GM23248 (cell line): Measurements from ENCODE around the gene SETX. TPM values are rescaled to one million over a fixed set of nuclear protein-coding genes. Genes with fewer than 3 reads are reported as not detected.

Source experiments
- DNase-seq: peaks from one replicate; pipeline ENCODE4 v3.0.0-alpha.2; 2015
- H2AFZ ChIP-seq: fragments of 200-600 bp; sonication (generic); 2 replicates; pipeline ENCODE4 v1.6.1; 2016; ENCODE audit warnings: antibody characterized with exemption
- H3F3A ChIP-seq: fragments of 200-600 bp; sonication (generic); 2 replicates; pipeline ENCODE4 v1.6.1; 2016; ENCODE audit warnings: mild to moderate bottlenecking, antibody characterized with exemption, mixed run types; ENCODE audit not compliant: insufficient read depth
- H3K27ac ChIP-seq: fragments of 200-600 bp; sonication (generic); 2 replicates; pipeline ENCODE4 v1.5.1; 2016; ENCODE audit warnings: mild to moderate bottlenecking
- H3K27me3 ChIP-seq: fragments of 200-600 bp; sonication (generic); replicated peaks from 2 replicates; pipeline ENCODE4 v1.6.1; 2016; ENCODE audit warnings: mild to moderate bottlenecking; ENCODE audit not compliant: insufficient read depth
- H3K36me3 ChIP-seq: fragments of 200-600 bp; sonication (generic); 2 replicates; pipeline ENCODE4 v1.6.1; 2016; ENCODE audit warnings: low read depth, mild to moderate bottlenecking
- H3K4me1 ChIP-seq: fragments of 200-600 bp; sonication (generic); 2 replicates; pipeline ENCODE4 v1.6.1; 2016; ENCODE audit warnings: mild to moderate bottlenecking; ENCODE audit not compliant: insufficient read depth
- H3K4me2 ChIP-seq: fragments of 200-600 bp; sonication (generic); one replicate; pipeline ENCODE4 v1.6.1; 2016; ENCODE audit warnings: mild to moderate bottlenecking; ENCODE audit not compliant: unreplicated experiment
- H3K4me3 ChIP-seq: fragments of 200-600 bp; sonication (generic); 2 replicates; pipeline ENCODE4 v1.5.1; 2016; ENCODE audit warnings: mild to moderate bottlenecking
- H3K79me2 ChIP-seq: fragments of 200-600 bp; sonication (generic); 2 replicates; pipeline ENCODE4 v1.6.1; 2016; ENCODE audit warnings: mild to moderate bottlenecking; ENCODE audit not compliant: insufficient read depth
- H3K9ac ChIP-seq: fragments of 200-600 bp; sonication (generic); 2 replicates; pipeline ENCODE4 v1.6.1; 2016; ENCODE audit warnings: mild to moderate bottlenecking
- H3K9me2 ChIP-seq: fragments of 200-600 bp; sonication (generic); 2 replicates; pipeline ENCODE4 v1.6.1; 2016; ENCODE audit warnings: mixed run types, mild to moderate bottlenecking, moderate library complexity; ENCODE audit not compliant: insufficient read depth
- H3K9me3 ChIP-seq: fragments of 200-600 bp; sonication (generic); one replicate; pipeline ENCODE4 v1.6.1; 2017; ENCODE audit warnings: low read depth
- H4K20me1 ChIP-seq: fragments of 200-600 bp; sonication (generic); 2 replicates; pipeline ENCODE4 v1.6.0; 2016; ENCODE audit not compliant: insufficient read depth
- EZH2 ChIP-seq: fragments of 200-600 bp; sonication (generic); IDR thresholded peaks from 2 replicates; pipeline ENCODE4 v1.6.1; 2018; ENCODE audit warnings: antibody characterized with exemption, mild to moderate bottlenecking; ENCODE audit not compliant: insufficient read depth, poor library complexity, severe bottlenecking
- EZH2phosphoT487 ChIP-seq: fragments of 200-600 bp; sonication (generic); IDR thresholded peaks from 2 replicates; pipeline ENCODE4 v1.6.1; 2018; ENCODE audit warnings: antibody characterized with exemption, moderate library complexity, mild to moderate bottlenecking, low read depth; ENCODE audit not compliant: insufficient read depth
- WGBS, 2 experiments: methylation state at CpG; one replicate each; pipeline ENCODE4 v1.1.6; 2015 to 2017; ENCODE audit warnings: low lambda C conversion rate in 2 of 2, low coverage in 1 of 2; ENCODE audit errors: missing lambda C conversion rate in 2 of 2; 5-methylcytosine and 5-hydroxymethylcytosine counted together
- in situ Hi-C: fragments of 300-500 bp; cut with MboI; formaldehyde crosslinking; loops from 2 replicates; pipeline ENCODE4 v1.15.0; 2020
- polyA plus RNA-seq: library from polyadenylated mRNA; unstranded; fragments of >200 nt; fragmentation: Nextera tagmentation; extraction: Ambion mirVana; gene quantifications from 2 replicates; pipeline ENCODE4 v1.2.1, GENCODE V29; 2016
- total RNA-seq: library from RNA; depleted of rRNA; stranded (reverse); fragments of >200 nt; shearing (Covaris generic); gene quantifications from 2 replicates; pipeline ENCODE4 v1.2.3, GENCODE V29; 2014

SETX gene
- total and polyA plus RNA-seq, 2 experiments from 2014 or later = 15.6 to 47.3 TPM

DNA sequence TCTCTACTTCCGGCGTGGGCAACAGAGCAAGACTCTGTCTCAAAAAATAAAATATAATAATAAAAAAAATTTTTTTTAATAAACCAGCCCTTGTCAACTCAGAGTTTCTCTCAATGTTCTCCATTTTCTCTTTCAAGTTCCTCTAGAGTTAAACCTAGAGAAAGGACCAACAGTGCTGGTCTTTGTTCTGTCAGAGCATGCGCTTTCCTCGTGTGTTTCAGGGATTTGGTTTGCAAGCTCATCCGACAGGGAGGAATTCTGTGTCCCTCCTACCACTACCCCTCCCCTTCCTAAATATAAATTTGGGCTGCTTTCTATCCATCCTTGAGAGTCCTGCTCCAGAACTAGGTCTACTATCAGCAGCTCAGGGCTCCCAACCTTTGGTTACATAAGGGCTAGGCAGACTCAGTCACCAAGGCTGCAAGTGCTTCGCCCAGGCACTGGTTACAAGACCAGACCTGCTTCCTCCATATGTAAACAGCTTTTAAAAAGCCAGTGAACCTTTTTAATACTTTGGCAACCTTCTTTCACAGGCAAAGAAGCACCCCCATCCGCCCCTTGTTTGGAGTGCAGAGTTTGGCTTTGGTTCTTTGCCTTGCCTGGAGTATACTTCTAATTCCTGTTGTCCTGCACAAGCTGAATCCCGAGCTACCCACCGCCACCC is 13.5 kb downstream of the SETX start:
- no peak for DNase-seq
- Histone ChIP-seq H3K9me2 (no peaks in the 10 kb centered on the region), H3K9me3 (no peaks in the 10 kb centered on the region), H2AFZ (no peak overlapping the region), H3K79me2 (peaks cover 89% of the 10 kb centered on the region), H3K36me3 (peaks cover 84% of the 10 kb centered on the region), H3K9ac (no peak overlapping the region), H3K27ac (no peak overlapping the region), H3K27me3 (no peaks in the 10 kb centered on the region), H3K4me1 (no peaks in the 10 kb centered on the region), H3K4me2 (no peak overlapping the region), H4K20me1 (no peaks in the 10 kb centered on the region), H3F3A (no peaks in the 10 kb centered on the region), H3K4me3 (no peak overlapping the region)
- in situ Hi-C loops = loop anchor here (25.0 kb wide), 1 partner anchor 104 kb away; no protein-coding TSS in a partner anchor
- no peak for TF ChIP-seq EZH2phosphoT487
- no peak for TF ChIP-seq EZH2
- 97 to 99% methylated on average over 9 of the region's 9 CpGs for WGBS, 2 experiments

DNA sequence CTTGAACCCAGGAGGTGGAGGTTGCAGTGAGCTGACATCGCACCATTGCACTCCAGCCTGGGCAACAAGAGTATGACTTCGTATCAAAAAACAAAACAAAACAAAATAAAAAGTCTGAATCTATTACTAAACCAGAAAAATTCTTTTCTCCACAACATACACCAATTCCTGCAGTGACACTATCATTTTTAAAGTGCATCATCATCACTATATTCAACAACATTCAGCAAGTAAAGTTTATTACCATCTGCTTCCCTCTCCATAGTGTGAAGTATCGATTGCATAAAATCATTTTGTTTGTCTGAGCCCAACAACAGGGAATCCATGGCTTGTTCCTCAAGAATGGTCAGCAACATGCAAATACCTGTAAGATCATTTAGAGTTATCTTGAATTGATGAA is 20.4 kb downstream of the SETX start:
- Histone ChIP-seq H3K27me3 (no peaks in the 10 kb centered on the region), H3K36me3 (peaks cover 80% of the 10 kb centered on the region), H3K27ac (no peak overlapping the region), H3K4me1 (no peaks in the 10 kb centered on the region), H4K20me1 (no peaks in the 10 kb centered on the region), H3K4me2 (no peak overlapping the region), H3F3A (no peaks in the 10 kb centered on the region), H3K4me3 (no peak overlapping the region), H3K9me2 (no peaks in the 10 kb centered on the region), H2AFZ (no peak overlapping the region), H3K9ac (no peak overlapping the region), H3K79me2 (peaks cover 68% of the 10 kb centered on the region), H3K9me3 (no peaks in the 10 kb centered on the region)
- DNase-seq = no peak
- TF ChIP-seq EZH2 = no peak
- TF ChIP-seq EZH2phosphoT487 = no peak
- 96 to 100% methylated on average over 3 of the region's 3 CpGs for WGBS, 2 experiments
- in situ Hi-C loops = loop anchor here (25.0 kb wide), 1 partner anchor 97 kb away; no protein-coding TSS in a partner anchor

DNA sequence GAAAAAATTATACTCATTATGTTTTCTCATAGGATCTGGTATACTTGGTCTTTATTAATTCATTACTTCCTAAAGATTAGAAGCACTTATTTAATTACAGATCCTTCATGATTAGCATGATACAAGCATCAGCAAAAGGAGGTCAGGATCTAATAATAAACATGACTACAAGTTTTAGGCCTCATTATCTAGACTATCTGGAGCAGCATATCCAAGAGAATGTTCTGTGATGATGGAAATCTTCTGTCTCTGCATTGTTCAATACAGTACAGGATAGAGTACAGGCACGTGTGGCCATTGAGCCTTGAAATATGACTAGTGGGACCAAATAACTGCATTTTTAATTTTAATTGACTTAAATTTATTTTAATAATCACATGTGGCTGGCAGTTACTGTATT is 21.2 kb downstream of the SETX start:
- Histone ChIP-seq H3K9me3 (no peaks in the 10 kb centered on the region), H4K20me1 (no peaks in the 10 kb centered on the region), H3K4me3 (no peak overlapping the region), H3K27ac (no peak overlapping the region), H3K9ac (no peak overlapping the region), H3K4me1 (no peaks in the 10 kb centered on the region), H3F3A (no peaks in the 10 kb centered on the region; the same call in 1 of the 2 replicates), H2AFZ (no peak overlapping the region), H3K36me3 (peaks cover 85% of the 10 kb centered on the region), H3K27me3 (no peaks in the 10 kb centered on the region), H3K4me2 (no peak overlapping the region), H3K79me2 (peaks cover 68% of the 10 kb centered on the region), H3K9me2 (no peaks in the 10 kb centered on the region)
- in situ Hi-C loops = loop anchor here (25.0 kb wide), 1 partner anchor 96 kb away; no protein-coding TSS in a partner anchor
- TF ChIP-seq EZH2 = no peak
- TF ChIP-seq EZH2phosphoT487 = no peak
- WGBS, 2 experiments = 92 to 96% methylated on average over 1 of the region's 1 CpG
- no peak for DNase-seq

DNA sequence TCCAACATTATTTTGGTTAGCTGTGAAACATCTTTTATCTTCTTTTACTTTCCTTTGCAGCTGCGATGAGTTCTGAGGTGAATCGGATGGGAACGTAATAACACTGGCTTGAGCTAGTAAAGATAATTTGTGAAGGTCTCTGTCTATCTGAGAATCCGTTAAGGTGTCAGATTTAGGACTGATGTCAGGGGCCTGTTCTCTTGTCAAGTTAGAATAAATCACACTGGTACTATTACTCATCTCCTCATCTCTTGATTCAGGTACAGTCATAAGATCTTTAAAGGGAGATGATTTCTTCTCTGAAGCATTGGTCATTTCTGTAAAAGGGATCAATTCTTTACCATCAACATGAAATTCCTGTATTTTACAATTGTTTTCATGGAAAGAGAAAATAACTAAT is 26.2 kb downstream of the SETX start:
- Histone ChIP-seq H3K9me2 (no peaks in the 10 kb centered on the region), H3K4me3 (no peak overlapping the region), H3K4me2 (no peak overlapping the region), H3K4me1 (no peaks in the 10 kb centered on the region), H4K20me1 (no peaks in the 10 kb centered on the region), H3K27me3 (no peaks in the 10 kb centered on the region), H3K9me3 (no peaks in the 10 kb centered on the region), H3F3A (peaks cover 18% of the 10 kb centered on the region; the same call in 1 of the 2 replicates), H3K27ac (no peak overlapping the region), H3K79me2 (peaks cover 96% of the 10 kb centered on the region), H3K9ac (no peak overlapping the region), H3K36me3 (peaks cover 82% of the 10 kb centered on the region), H2AFZ (no peak overlapping the region)
- in situ Hi-C loops = loop anchor here (25.0 kb wide), 1 partner anchor 91 kb away; no protein-coding TSS in a partner anchor
- DNase-seq = no peak
- WGBS, 2 experiments = 99% methylated on average over 4 of the region's 4 CpGs
- TF ChIP-seq EZH2 (no peak), EZH2phosphoT487 (no peak)
